ENCODE data around the gene ANKRD6.
"Not testable (repeated sequence)": the region's sequence is repeated elsewhere in the genome, so short reads cannot be mapped to it uniquely, and the experiment has no call there.

The ANKRD6 gene

GRCh38 chr6:89432875-89433251 lies at the start of gene ANKRD6:
TSS of gene ANKRD6 (plus strand) at chr6:89433152. CDS start at chr6:89566977, 133,825 bp downstream.
- DNase-seq = peak; percentile 75 to 83

GRCh38 chr6:89385156-89385667 lies 47.7 kb upstream of the ANKRD6 start:
- no peak for DNase-seq

- no peak for DNase-seq
These were observed 47.1 kb upstream of the ANKRD6 start for GRCh38 chr6:89385846-89386245.

- no peak for DNase-seq
These were observed 45.9 kb upstream of the ANKRD6 start for GRCh38 chr6:89386917-89387491.

GRCh38 chr6:89387516-89388201 lies 45.3 kb upstream of the ANKRD6 start:
- DNase-seq = no peak

GRCh38 chr6:89388846-89389245 lies 44.1 kb upstream of the ANKRD6 start:
- DNase-seq = no peak

- no peak for DNase-seq
These were observed 40.1 kb upstream of the ANKRD6 start for GRCh38 chr6:89392823-89393222.

GRCh38 chr6:89393659-89394058 lies 39.3 kb upstream of the ANKRD6 start:
- no peak for DNase-seq

GRCh38 chr6:89397884-89398283 lies 35.1 kb upstream of the ANKRD6 start:
- not testable (repeated sequence) for DNase-seq

GRCh38 chr6:89398762-89399525 lies 34.0 kb upstream of the ANKRD6 start:
- no peak for DNase-seq

GRCh38 chr6:89400050-89400449 lies 32.9 kb upstream of the ANKRD6 start:
- no peak for DNase-seq

- no peak for DNase-seq
These were observed 32.0 kb upstream of the ANKRD6 start for GRCh38 chr6:89400912-89401399.

GRCh38 chr6:89402776-89403175 lies 30.2 kb upstream of the ANKRD6 start:
- DNase-seq = no peak

GRCh38 chr6:89404512-89404911 lies 28.4 kb upstream of the ANKRD6 start:
- no peak for DNase-seq

GRCh38 chr6:89406141-89406540 lies 26.8 kb upstream of the ANKRD6 start:
- DNase-seq = no peak

- DNase-seq = no peak
These were observed 23.4 kb upstream of the ANKRD6 start for GRCh38 chr6:89409461-89410035.

- DNase-seq = no peak
These were observed 22.7 kb upstream of the ANKRD6 start for GRCh38 chr6:89410231-89410761.

GRCh38 chr6:89410788-89411144 lies 22.2 kb upstream of the ANKRD6 start:
- peak in 1 of 2 donors; percentile 3 for DNase-seq

GRCh38 chr6:89411145-89412070 lies 21.5 kb upstream of the ANKRD6 start:
- DNase-seq = peak in 1 of 2 donors; percentile 19

- peak; percentile 69 to 76 for DNase-seq
These were observed 20.6 kb upstream of the ANKRD6 start, which contains the start of gene RRAGD for GRCh38 chr6:89412071-89413005. TSS of gene RRAGD (minus strand) at chr6:89412273. CDS start at chr6:89411993, 280 bp downstream.

GRCh38 chr6:89413006-89413400 lies 19.9 kb upstream of the ANKRD6 start:
- no peak for DNase-seq

Measured in CD4-positive, alpha-beta T cell treated with Interleukin-4 for 1 hour (primary cell).